ENCODE results near the gene SIL1. TPM values are rescaled to one million over a fixed set of nuclear protein-coding genes. Genes with fewer than 3 reads are reported as not detected.

SIL1 gene
- total RNA-seq, 2 experiments from 2014 or later = 13.5 to 15.8 TPM

GRCh38 chr5:138910546-138911185 lies 287.5 kb downstream of the SIL1 start:
- H3K36me3 Mint-ChIP-seq = peaks cover 9% of the 10 kb centered on the region
- H3K4me3 Mint-ChIP-seq = no peak overlapping the region
- H3K27me3 Mint-ChIP-seq = peaks cover 2% of the 10 kb centered on the region
- no peak overlapping the region for H3K27ac Mint-ChIP-seq
- POLR2A ChIA-PET = no interaction called here
- no peak for ATAC-seq (ENCODE audit: low read depth)
- H3K4me1 Mint-ChIP-seq = peaks cover 6% of the 10 kb centered on the region
- DNase-seq = no peak
- H3K9me3 Mint-ChIP-seq = peaks cover 4% of the 10 kb centered on the region

GRCh38 chr5:138909734-138910133 lies 288.4 kb downstream of the SIL1 start:
- ATAC-seq (ENCODE audit: low read depth) (no peak), DNase-seq (no peak)
- Mint-ChIP-seq H3K27me3 (peaks cover 2% of the 10 kb centered on the region), H3K4me3 (no peak overlapping the region), H3K9me3 (peaks cover 4% of the 10 kb centered on the region), H3K36me3 (peaks cover 11% of the 10 kb centered on the region), H3K27ac (no peak overlapping the region), H3K4me1 (peaks cover 6% of the 10 kb centered on the region)
- POLR2A ChIA-PET = no interaction called here

DNA sequence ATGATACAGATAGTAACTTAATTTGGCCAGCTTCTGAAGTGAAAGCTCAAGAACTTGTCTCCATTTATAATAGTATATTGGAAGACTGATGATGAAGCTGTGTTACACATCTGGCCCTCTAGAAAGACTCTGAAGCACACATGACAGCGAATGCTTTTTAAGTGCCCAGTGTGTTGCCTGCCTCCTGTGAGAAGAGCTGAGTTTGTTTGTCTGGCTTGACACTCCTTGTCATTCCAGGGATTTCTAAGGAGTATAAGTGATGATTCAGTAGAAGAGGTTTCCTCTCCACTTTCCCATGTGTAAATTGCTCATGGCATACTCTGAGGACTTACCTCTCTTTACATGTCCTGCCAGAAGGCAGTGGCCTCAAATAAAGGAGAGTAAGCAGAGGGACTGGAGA lies 292.6 kb downstream of the SIL1 start:
- H3K4me1 Mint-ChIP-seq = peaks cover 6% of the 10 kb centered on the region
- POLR2A ChIA-PET = no interaction called here
- peaks cover 9% of the 10 kb centered on the region for H3K27me3 Mint-ChIP-seq
- H3K9me3 Mint-ChIP-seq = peaks cover 4% of the 10 kb centered on the region
- H3K36me3 Mint-ChIP-seq = peaks cover 11% of the 10 kb centered on the region
- ATAC-seq (ENCODE audit: low read depth) = no peak
- no peak overlapping the region for H3K27ac Mint-ChIP-seq
- no peak for DNase-seq
- no peak overlapping the region for H3K4me3 Mint-ChIP-seq

- Mint-ChIP-seq H3K9me3 (peaks cover 1% of the 10 kb centered on the region), H3K4me3 (no peak overlapping the region), H3K36me3 (peaks cover 5% of the 10 kb centered on the region), H3K4me1 (peaks cover 9% of the 10 kb centered on the region), H3K27me3 (peaks cover 20% of the 10 kb centered on the region), H3K27ac (no peak overlapping the region)
- POLR2A ChIA-PET = no interaction called here
- ATAC-seq (ENCODE audit: low read depth) (no peak), DNase-seq (no peak)
Measured at GRCh38 chr5:138903130-138903775, 294.9 kb downstream of the SIL1 start.

GRCh38 chr5:138901716-138902115 lies 296.5 kb downstream of the SIL1 start:
- no peak for ATAC-seq (ENCODE audit: low read depth)
- no peak overlapping the region for H3K27ac Mint-ChIP-seq
- peaks cover 1% of the 10 kb centered on the region for H3K9me3 Mint-ChIP-seq
- peaks cover 5% of the 10 kb centered on the region for H3K36me3 Mint-ChIP-seq
- DNase-seq = no peak
- peaks cover 22% of the 10 kb centered on the region for H3K27me3 Mint-ChIP-seq
- H3K4me1 Mint-ChIP-seq = peaks cover 9% of the 10 kb centered on the region
- no peak overlapping the region for H3K4me3 Mint-ChIP-seq
- POLR2A ChIA-PET = no interaction called here

DNA sequence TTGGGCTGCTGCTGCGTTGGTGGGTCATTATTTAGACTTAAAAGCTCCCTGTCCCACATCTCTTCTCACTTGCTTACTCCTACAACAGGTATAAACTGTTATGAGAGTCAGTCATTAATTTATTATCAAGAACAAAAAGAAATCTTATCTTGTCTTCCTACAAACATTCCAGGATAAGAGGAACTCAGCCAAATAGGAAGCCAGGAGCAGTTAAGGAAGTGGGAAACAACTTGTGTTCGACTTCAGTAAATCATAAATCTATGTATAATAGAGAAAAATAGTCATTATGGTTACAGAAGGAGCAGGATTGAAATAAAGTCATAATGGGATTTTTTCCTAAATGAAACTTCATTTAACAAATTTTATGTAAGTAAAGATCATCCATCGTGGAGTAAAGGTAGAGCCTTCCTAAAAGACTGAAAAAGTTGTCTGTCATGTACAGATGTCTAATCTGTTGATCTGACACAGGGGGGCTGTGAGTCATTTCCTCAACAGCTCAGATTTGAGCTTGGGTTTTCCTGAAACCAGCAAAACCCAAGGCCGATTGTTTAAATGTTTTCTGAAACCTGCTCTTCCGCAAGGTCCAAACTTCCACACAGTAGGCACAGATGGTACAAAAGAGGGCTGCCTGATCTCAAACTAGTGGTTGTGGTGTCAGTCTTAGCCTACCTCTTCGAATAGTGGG lies 297.7 kb downstream of the SIL1 start:
- Mint-ChIP-seq H3K4me3 (no peak overlapping the region), H3K27ac (no peak overlapping the region), H3K9me3 (peaks cover 1% of the 10 kb centered on the region), H3K36me3 (peaks cover 3% of the 10 kb centered on the region), H3K27me3 (peaks cover 27% of the 10 kb centered on the region), H3K4me1 (peaks cover 9% of the 10 kb centered on the region)
- ATAC-seq (ENCODE audit: low read depth) (no peak), DNase-seq (no peak)
- POLR2A ChIA-PET = no interaction called here

GRCh38 chr5:138898742-138899141 lies 299.4 kb downstream of the SIL1 start:
- H3K4me3 Mint-ChIP-seq = no peak overlapping the region
- no peak overlapping the region for H3K27ac Mint-ChIP-seq
- DNase-seq (no peak), ATAC-seq (ENCODE audit: low read depth) (no peak)
- H3K36me3 Mint-ChIP-seq = peaks cover 1% of the 10 kb centered on the region
- H3K27me3 Mint-ChIP-seq = peaks cover 32% of the 10 kb centered on the region
- H3K9me3 Mint-ChIP-seq = peaks cover 1% of the 10 kb centered on the region
- POLR2A ChIA-PET = no interaction called here
- peaks cover 9% of the 10 kb centered on the region for H3K4me1 Mint-ChIP-seq

DNA sequence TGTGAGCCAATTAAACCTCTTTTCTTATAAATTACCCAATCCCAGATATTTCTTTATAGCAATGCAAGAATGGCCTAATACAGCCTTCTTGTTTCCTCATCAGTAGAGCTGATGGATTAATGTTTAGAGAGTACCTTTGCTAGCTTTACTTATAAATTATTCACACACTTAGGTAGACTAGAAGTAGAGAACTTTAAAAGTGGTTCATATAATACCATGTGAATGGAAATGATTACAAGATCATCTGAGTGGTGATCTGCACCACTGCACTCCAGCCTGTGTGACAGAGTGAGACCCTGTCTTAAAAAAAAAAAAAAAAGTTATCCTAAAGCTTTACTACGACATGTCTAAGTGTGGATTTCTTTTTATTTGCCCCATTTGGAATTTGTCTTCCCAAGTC lies 299.9 kb downstream of the SIL1 start:
- peaks cover 9% of the 10 kb centered on the region for H3K4me1 Mint-ChIP-seq
- peaks cover 32% of the 10 kb centered on the region for H3K27me3 Mint-ChIP-seq
- DNase-seq (no peak), ATAC-seq (ENCODE audit: low read depth) (no peak)
- no peak overlapping the region for H3K4me3 Mint-ChIP-seq
- peaks cover 1% of the 10 kb centered on the region for H3K36me3 Mint-ChIP-seq
- H3K27ac Mint-ChIP-seq = no peak overlapping the region
- peaks cover 1% of the 10 kb centered on the region for H3K9me3 Mint-ChIP-seq
- POLR2A ChIA-PET = no interaction called here

Other genes starting within 250 kb of the SIL1 start
- 100 to 1,000 TPM; 174 to 183 TPM for gene MATR3, start 95.4 kb upstream of the SIL1 start, total RNA-seq
- gene PAIP2, start 143.5 kb upstream of the SIL1 start, total RNA-seq = 100 to 1,000 TPM; 108 to 118 TPM
- gene SLC23A1, start 184.9 kb upstream of the SIL1 start, total RNA-seq = 1 to 10 TPM; 1.3 to 1.8 TPM
- 10 to 100 TPM; 21.8 to 22.6 TPM for gene MZB1, start 191.5 kb upstream of the SIL1 start, total RNA-seq
- 1 to 10 TPM; 4.1 to 4.3 TPM for gene PROB1, start 196.7 kb upstream of the SIL1 start, total RNA-seq
- 1 to 10 TPM; 6.3 to 6.4 TPM for gene SPATA24, start 205.7 kb upstream of the SIL1 start, total RNA-seq
- gene DNAJC18, start 241.2 kb upstream of the SIL1 start, total RNA-seq = 1 to 10 TPM; 4.2 to 5.7 TPM